ENCODE measurements around the gene PSME2.
"Not testable (repeated sequence)": the region's sequence is repeated elsewhere in the genome, so short reads cannot be mapped to it uniquely, and the experiment has no call there.

Gene PSME2

GRCh38 chr14:24122416-24122815 lies 24.0 kb downstream of the PSME2 start:
- DNase-seq (ENCODE audit: low read depth, low spot score), result no peak
- H3K4me3 ChIP-seq (ENCODE audit: low read length), result no peak overlapping the region

GRCh38 chr14:24121210-24121609 lies 25.2 kb downstream of the PSME2 start:
- no peak overlapping the region for H3K4me3 ChIP-seq (ENCODE audit: low read length)
- no peak for DNase-seq (ENCODE audit: low read depth, low spot score)

GRCh38 chr14:24119691-24120090 lies 26.7 kb downstream of the PSME2 start:
- no peak for DNase-seq (ENCODE audit: low read depth, low spot score)
- H3K4me3 ChIP-seq (ENCODE audit: low read length), result no peak overlapping the region

- H3K4me3 ChIP-seq (ENCODE audit: low read length), result no peak overlapping the region
- DNase-seq (ENCODE audit: low read depth, low spot score), result no peak
These were observed 29.2 kb downstream of the PSME2 start for GRCh38 chr14:24117179-24117578.

- no peak overlapping the region; the same call in 1 of the 2 replicates for H3K4me3 ChIP-seq (ENCODE audit: low read length)
These were observed 30.1 kb downstream of the PSME2 start for GRCh38 chr14:24116128-24116814.

GRCh38 chr14:24115422-24116127 lies 30.8 kb downstream of the PSME2 start:
- no peak for DNase-seq (ENCODE audit: low read depth, low spot score)
- H3K4me3 ChIP-seq (ENCODE audit: low read length), result peak overlapping the region; percentile 60

More at GRCh38 chr14:24116128-24116814, 30.1 kb downstream of the PSME2 start:
- no peak for DNase-seq (ENCODE audit: low read depth, low spot score)

GRCh38 chr14:24114532-24115421 lies 31.6 kb downstream of the PSME2 start, which contains the start of the genes DCAF11 and NRL:
DCAF11 (plus strand) TSS chr14:24114777; CDS start chr14:24115595, 818 bp downstream.
NRL (minus strand) TSS chr14:24114949; CDS start chr14:24082848, 32,101 bp downstream.
- DNase-seq (ENCODE audit: low read depth, low spot score), result peak; percentile 100
- H3K4me3 ChIP-seq (ENCODE audit: low read length), result peak within 1 kb of the TSS; percentile 60

- DNase-seq (ENCODE audit: low read depth, low spot score), result peak; percentile 88
These were observed 32.4 kb downstream of the PSME2 start for GRCh38 chr14:24113801-24114531.

GRCh38 chr14:24113379-24113800 lies 33.0 kb downstream of the PSME2 start:
- DNase-seq (ENCODE audit: low read depth, low spot score), result no peak
- H3K4me3 ChIP-seq (ENCODE audit: low read length), result peak overlapping the region; percentile 60

More at GRCh38 chr14:24113801-24114531, 32.4 kb downstream of the PSME2 start:
- peak overlapping the region; percentile 60 for H3K4me3 ChIP-seq (ENCODE audit: low read length)

- DNase-seq (ENCODE audit: low read depth, low spot score), result no peak
- H3K4me3 ChIP-seq (ENCODE audit: low read length), result no peak overlapping the region
These were observed 35.9 kb downstream of the PSME2 start for GRCh38 chr14:24110523-24110922.

- no peak for DNase-seq (ENCODE audit: low read depth, low spot score)
- H3K4me3 ChIP-seq (ENCODE audit: low read length), result no peak overlapping the region
These were observed 36.4 kb downstream of the PSME2 start for GRCh38 chr14:24110060-24110459.

- H3K4me3 ChIP-seq (ENCODE audit: low read length), result no peak overlapping the region
- no peak for DNase-seq (ENCODE audit: low read depth, low spot score)
These were observed 38.0 kb downstream of the PSME2 start for GRCh38 chr14:24108336-24108874.

GRCh38 chr14:24106672-24107271 lies 39.6 kb downstream of the PSME2 start:
- H3K4me3 ChIP-seq (ENCODE audit: low read length), result no peak overlapping the region
- DNase-seq (ENCODE audit: low read depth, low spot score), result no peak

- H3K4me3 ChIP-seq (ENCODE audit: low read length); DNase-seq (ENCODE audit: low read depth, low spot score): not testable (repeated sequence)
These were observed 40.7 kb downstream of the PSME2 start for GRCh38 chr14:24105609-24106239.

GRCh38 chr14:24103451-24103850 lies 43.0 kb downstream of the PSME2 start:
- H3K4me3 ChIP-seq (ENCODE audit: low read length), result no peak overlapping the region
- no peak for DNase-seq (ENCODE audit: low read depth, low spot score)

GRCh38 chr14:24102357-24103048 lies 43.9 kb downstream of the PSME2 start:
- no peak for DNase-seq (ENCODE audit: low read depth, low spot score)
- no peak overlapping the region for H3K4me3 ChIP-seq (ENCODE audit: low read length)

- no peak for DNase-seq (ENCODE audit: low read depth, low spot score)
- no peak overlapping the region for H3K4me3 ChIP-seq (ENCODE audit: low read length)
These were observed 45.4 kb downstream of the PSME2 start for GRCh38 chr14:24100982-24101494.

Data from Jurkat, Clone E6-1 (cell line).